22Rv1 (cell line): ENCODE measurements around the gene DACH2.
A peak's percentile ranks its signal among the peaks of the same experiment; 100 is the strongest.

Experiments used
- CTCF ChIP-seq: fragments of 450-650 bp; IDR thresholded peaks from 2 replicates; pipeline ENCODE4 v1.5.1; 2017; ENCODE audit warnings: mild to moderate bottlenecking
- ZFX ChIP-seq: fragments of 450-650 bp; IDR thresholded peaks from 2 replicates; pipeline ENCODE4 v1.6.1; 2017; ENCODE audit warnings: antibody characterized with exemption, borderline replicate concordance

- TF ChIP-seq CTCF (peak; percentile 16; the same call in 1 of the 2 replicates), ZFX (no peak)
Observed at GRCh38 chrX:86348669-86349068, 200.4 kb downstream of the DACH2 start.
